Stomach (tissue), 9 donors: ENCODE measurements around the gene TSFM. TPM values are rescaled to one million over a fixed set of nuclear protein-coding genes. Genes with fewer than 3 reads are reported as not detected.

Experiments used
- DNase-seq, 2 donors: peaks; one replicate each; pipeline versions ENCODE4 v3.0.0 to v3.0.0-alpha.2; 2013 to 2019
- H3K27ac ChIP-seq, 5 donors: fragments of 200-600 bp in 4 of 5; sonication (generic) in 4 of 5; one replicate each; pipeline ENCODE4 v1.5.1; 2013 to 2019; ENCODE audit warnings: mild to moderate bottlenecking in 1 of 5, moderate library complexity in 1 of 5
- H3K27me3 ChIP-seq, 3 donors: fragments of 200-600 bp; sonication (generic); one replicate each; pipeline ENCODE4 v1.5.1; 2017 to 2019; ENCODE audit warnings: mixed run types in 1 of 3
- H3K36me3 ChIP-seq, 4 donors: fragments of 200-600 bp; sonication (generic); 1 replicate in 3 of 4; 2 replicates in 1 of 4; pipeline ENCODE4 v1.5.1; 2016 to 2019
- H3K4me1 ChIP-seq, 4 donors: fragments of 200-600 bp; sonication (generic); one replicate each; pipeline ENCODE4 v1.5.1; 2016 to 2019
- H3K4me3 ChIP-seq, 4 donors: fragments of 200-600 bp; sonication (generic) in 3 of 4; one replicate each; pipeline ENCODE4 v1.5.1; 2016 to 2019; ENCODE audit warnings: mild to moderate bottlenecking in 1 of 4
- H3K9me3 ChIP-seq, 4 donors: fragments of 200-600 bp; sonication (generic); one replicate each; pipeline ENCODE4 v1.5.1; 2016 to 2019
- EP300 ChIP-seq: sonication (generic); formaldehyde crosslinking; IDR thresholded peaks from one replicate; pipeline ENCODE4 v1.6.1; 2017; ENCODE audit warnings: antibody characterized with exemption
- POLR2A ChIP-seq, 4 donors: fragments of 450-650 bp; IDR thresholded peaks; one replicate each; pipeline ENCODE4 v1.6.1; 2016; ENCODE audit warnings: antibody characterized with exemption in 4 of 4, control low read depth in 2 of 4, mild to moderate bottlenecking in 1 of 4, moderate library complexity in 1 of 4
- POLR2AphosphoS5 ChIP-seq, 3 donors: sonication (generic); formaldehyde crosslinking; IDR thresholded peaks; one replicate each; pipeline ENCODE4 v1.6.1; 2016; ENCODE audit warnings: antibody characterized with exemption in 3 of 3
- WGBS, 5 donors: extraction: QIAGEN DNeasy Blood & Tissue Kit in 3 of 5; methylation state at CpG; one replicate each; pipeline versions ENCODE4 v1.1.5 to v1.1.7; 2013 to 2018; 5-methylcytosine and 5-hydroxymethylcytosine counted together
- intact Hi-C: fragments of 100-400 bp; cut with DNase I; formaldehyde crosslinking; loops from one replicate; pipeline ENCODE4 v1.15.1; 2023; ENCODE audit warnings: low total_unique reads
- polyA plus RNA-seq, 3 donors: library from polyadenylated mRNA; stranded (reverse); fragments of 200-250 nt; gene quantifications; one replicate each; pipeline ENCODE4 v1.2.3, GENCODE V29; 2013
- total RNA-seq, 5 donors: library from RNA; depleted of rRNA; stranded (reverse); fragments of >200 nt; gene quantifications; one replicate each; pipeline versions ENCODE4 v1.1.0 to v1.2.3, GENCODE V29; 2014 to 2016
- TF ChIP-seq, protein P1 (sequence below), 7 experiments: fragments of 450-650 bp in 4 of 7; fragments of 200-600 bp in 3 of 7; sonication (generic) in 3 of 7; IDR thresholded peaks; one replicate each; pipeline ENCODE4 v1.5.1; 2016 to 2019; ENCODE audit warnings: antibody characterized with exemption in 7 of 7, control low read depth in 2 of 7, mild to moderate bottlenecking in 1 of 7
- donor health status: healthy with polysubstance abuse.
- donor health status: Bipolar disorder and iron deficiency.
- donor health status: healthy.

Gene TSFM
- total and polyA plus RNA-seq, 8 donors = 2.3 to 39.3 (median 13.5) TPM

DNA sequence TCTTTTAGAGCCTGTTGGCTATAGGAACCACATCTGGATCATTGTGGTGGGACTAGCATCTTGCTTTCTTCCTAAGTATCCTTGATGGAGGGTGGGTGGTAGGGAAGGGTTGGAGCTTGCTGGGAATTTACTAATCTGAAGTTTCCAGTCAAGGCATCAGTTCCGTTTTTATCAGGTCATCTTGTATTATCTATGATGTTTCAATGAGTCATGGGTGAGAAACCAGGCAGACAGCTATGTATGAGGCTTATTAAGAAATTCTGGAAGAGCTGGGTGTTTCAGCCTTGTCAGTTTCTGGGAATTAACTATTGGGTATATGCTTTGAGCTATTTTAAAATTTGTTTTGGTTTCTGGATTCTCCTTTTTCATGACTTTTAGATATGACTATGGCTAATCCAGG is 11.3 kb downstream of the TSFM start:
- no peak overlapping the region for H3K27ac ChIP-seq
- peaks cover 52 to 98% (median 94%) of the 10 kb centered on the region in 4 donors for H3K36me3 ChIP-seq
- H3K27me3 ChIP-seq = no peaks in the 10 kb centered on the region
- no peaks in the 10 kb centered on the region for H3K4me1 ChIP-seq
- intact Hi-C loops = no loop called here
- H3K9me3 ChIP-seq = no peaks in the 10 kb centered on the region
- no peak for DNase-seq
- H3K4me3 ChIP-seq = no peak overlapping the region
- WGBS, 5 donors = 21 to 43% (median 29%) methylated on average over 1 of the region's 1 CpG
- TF ChIP-seq, protein P1, sequence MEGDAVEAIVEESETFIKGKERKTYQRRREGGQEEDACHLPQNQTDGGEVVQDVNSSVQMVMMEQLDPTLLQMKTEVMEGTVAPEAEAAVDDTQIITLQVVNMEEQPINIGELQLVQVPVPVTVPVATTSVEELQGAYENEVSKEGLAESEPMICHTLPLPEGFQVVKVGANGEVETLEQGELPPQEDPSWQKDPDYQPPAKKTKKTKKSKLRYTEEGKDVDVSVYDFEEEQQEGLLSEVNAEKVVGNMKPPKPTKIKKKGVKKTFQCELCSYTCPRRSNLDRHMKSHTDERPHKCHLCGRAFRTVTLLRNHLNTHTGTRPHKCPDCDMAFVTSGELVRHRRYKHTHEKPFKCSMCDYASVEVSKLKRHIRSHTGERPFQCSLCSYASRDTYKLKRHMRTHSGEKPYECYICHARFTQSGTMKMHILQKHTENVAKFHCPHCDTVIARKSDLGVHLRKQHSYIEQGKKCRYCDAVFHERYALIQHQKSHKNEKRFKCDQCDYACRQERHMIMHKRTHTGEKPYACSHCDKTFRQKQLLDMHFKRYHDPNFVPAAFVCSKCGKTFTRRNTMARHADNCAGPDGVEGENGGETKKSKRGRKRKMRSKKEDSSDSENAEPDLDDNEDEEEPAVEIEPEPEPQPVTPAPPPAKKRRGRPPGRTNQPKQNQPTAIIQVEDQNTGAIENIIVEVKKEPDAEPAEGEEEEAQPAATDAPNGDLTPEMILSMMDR (IDR thresholded peaks at IDR 0.05) = no peak
- TF ChIP-seq POLR2AphosphoS5 (IDR thresholded peaks at IDR 0.05) (no peak), EP300 (no peak), POLR2A (IDR thresholded peaks at IDR 0.05) (no peak)

DNA sequence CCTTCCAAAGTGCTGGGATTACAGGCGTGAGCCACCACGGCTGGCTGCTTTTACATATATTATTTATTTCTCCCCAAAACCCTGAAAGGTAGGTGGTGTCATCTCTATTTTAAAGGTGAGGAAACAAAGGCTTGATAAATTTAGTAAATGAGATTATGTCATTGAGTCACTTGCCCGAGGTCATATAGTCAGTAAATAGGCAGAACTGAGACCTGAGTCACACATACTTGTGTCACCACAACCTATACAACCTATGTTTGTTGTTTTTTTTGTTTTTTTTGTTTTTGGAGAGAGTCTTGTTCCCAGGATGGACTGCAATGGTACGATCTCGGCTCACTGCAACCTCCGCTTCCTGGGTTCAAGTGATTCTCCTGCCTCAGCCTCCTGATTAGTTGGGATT is 12.8 kb downstream of the TSFM start:
- peaks cover 53 to 98% (median 94%) of the 10 kb centered on the region in 4 donors for H3K36me3 ChIP-seq
- H3K27ac ChIP-seq = no peak overlapping the region
- 89 to 91% (median 91%) methylated on average over 6 of the region's 6 CpGs for WGBS, 5 donors
- TF ChIP-seq, protein P1 (IDR thresholded peaks at IDR 0.05) = no peak
- TF ChIP-seq EP300 = no peak
- TF ChIP-seq POLR2AphosphoS5 (IDR thresholded peaks at IDR 0.05) = no peak
- no peak for TF ChIP-seq POLR2A (IDR thresholded peaks at IDR 0.05)
- H3K9me3 ChIP-seq = no peaks in the 10 kb centered on the region
- no peak overlapping the region for H3K4me3 ChIP-seq
- no peak for DNase-seq
- intact Hi-C loops = no loop called here
- H3K4me1 ChIP-seq = no peaks in the 10 kb centered on the region
- H3K27me3 ChIP-seq = no peaks in the 10 kb centered on the region

DNA sequence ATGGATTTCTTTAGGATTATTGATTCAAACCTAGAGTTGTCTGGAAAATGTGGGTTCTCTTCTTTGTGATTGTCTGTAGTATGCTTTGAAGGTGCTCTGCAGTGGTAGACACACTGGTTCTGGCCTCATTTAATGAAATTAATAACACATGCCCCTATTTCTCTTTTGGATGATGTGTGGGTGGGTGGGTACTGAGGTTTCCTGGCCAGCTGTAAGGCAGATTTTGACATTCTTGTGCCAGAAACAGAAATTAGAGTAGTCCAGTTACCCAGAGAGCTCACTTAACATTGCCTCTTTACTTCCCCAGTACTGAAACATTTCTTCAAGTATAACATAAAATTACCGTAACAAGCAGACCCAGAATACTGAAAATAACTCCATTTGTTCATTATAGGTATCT is 14.4 kb downstream of the TSFM start:
- Histone ChIP-seq H3K4me1 (no peaks in the 10 kb centered on the region), H3K4me3 (no peak overlapping the region), H3K27me3 (no peaks in the 10 kb centered on the region), H3K36me3 (peaks cover 63 to 100% (median 98%) of the 10 kb centered on the region in 4 donors), H3K9me3 (no peaks in the 10 kb centered on the region), H3K27ac (no peak overlapping the region)
- TF ChIP-seq, protein P1 (IDR thresholded peaks at IDR 0.05) = no peak
- TF ChIP-seq EP300 (no peak), POLR2A (IDR thresholded peaks at IDR 0.05) (no peak), POLR2AphosphoS5 (IDR thresholded peaks at IDR 0.05) (no peak)
- 90 to 100% (median 97%) methylated on average over 1 of the region's 1 CpG for WGBS, 5 donors
- intact Hi-C loops = no loop called here
- no peak for DNase-seq

DNA sequence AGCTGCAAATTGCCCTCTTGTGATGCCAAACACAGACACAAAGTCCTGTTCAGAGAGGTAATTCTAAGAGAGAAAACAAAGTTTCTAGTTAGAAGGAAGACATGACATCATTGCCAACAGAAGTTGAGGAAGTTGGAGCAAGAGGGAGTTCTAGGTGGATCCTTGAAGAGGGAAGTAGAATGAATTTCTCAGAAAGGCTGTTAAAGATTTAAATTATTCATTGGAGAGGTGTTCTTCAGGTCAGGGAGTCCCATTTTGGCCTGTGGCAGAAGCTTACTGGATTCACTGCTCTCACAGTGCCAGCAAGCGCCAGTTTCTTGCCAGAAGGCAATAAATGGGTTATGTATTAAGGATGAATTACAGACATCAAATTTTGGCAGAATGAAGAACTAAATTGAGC is 15.3 kb downstream of the TSFM start:
- Histone ChIP-seq H3K4me3 (no peak overlapping the region), H3K9me3 (no peaks in the 10 kb centered on the region), H3K27ac (no peak overlapping the region), H3K27me3 (no peaks in the 10 kb centered on the region), H3K4me1 (no peaks in the 10 kb centered on the region), H3K36me3 (peaks cover 59 to 100% (median 98%) of the 10 kb centered on the region in 4 donors)
- TF ChIP-seq, protein P1 (IDR thresholded peaks at IDR 0.05) = no peak
- TF ChIP-seq POLR2AphosphoS5 (IDR thresholded peaks at IDR 0.05) (no peak), POLR2A (IDR thresholded peaks at IDR 0.05) (no peak), EP300 (no peak)
- intact Hi-C loops = no loop called here
- 86 to 97% (median 93%) methylated on average over 1 of the region's 1 CpG for WGBS, 5 donors
- DNase-seq = no peak
